ENCODE data around the gene FRY.

DNA sequence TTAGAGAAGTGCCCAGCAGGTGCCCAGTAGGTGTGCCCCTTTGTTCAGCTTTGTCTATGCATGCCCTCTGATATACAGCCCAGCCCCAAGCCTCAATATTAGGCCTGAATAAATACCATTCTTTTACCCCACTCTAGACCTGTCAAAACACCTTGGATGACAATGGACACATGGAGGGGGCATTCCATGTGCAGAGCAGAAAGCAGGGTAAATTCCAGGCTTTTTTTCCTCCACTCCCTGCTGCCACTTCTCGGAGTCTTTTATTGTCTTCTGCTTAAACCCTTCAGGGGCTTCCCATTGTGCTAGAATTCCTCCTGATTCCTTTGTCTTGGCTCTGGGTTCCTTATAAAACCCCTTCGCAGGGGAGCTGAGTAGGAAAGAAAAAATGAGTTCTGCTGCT lies 5.8 kb upstream of the FRY start:
- TF ChIP-seq CTCF (IDR thresholded peaks at IDR 0.05 in 8 of 11, conservative IDR thresholded peaks at IDR 0.05 in 3 of 11), result no peak
- no peak for TF ChIP-seq POLR2AphosphoS5 (IDR thresholded peaks at IDR 0.05)
- TF ChIP-seq POLR2A (IDR thresholded peaks at IDR 0.05), result no peak
